H9 (cell line): ENCODE measurements around the gene SUSD2. TPM values are rescaled to one million over a fixed set of nuclear protein-coding genes. Genes with fewer than 3 reads are reported as not detected.

Source experiments
- DNase-seq: peaks from one replicate; pipeline ENCODE4 v3.0.0-alpha.2; 2017
- H2AFZ ChIP-seq: one replicate; pipeline ENCODE4 v1.6.1; 2013; ENCODE audit warnings: mild to moderate bottlenecking, low read length, control low read depth, moderate library complexity
- H2AK5ac ChIP-seq: 2 replicates; pipeline ENCODE4 v1.6.1; 2013; ENCODE audit warnings: low read length, control low read depth, mixed read lengths; ENCODE audit not compliant: insufficient read length
- H2BK120ac ChIP-seq: one replicate; pipeline ENCODE4 v1.6.1; 2013; ENCODE audit warnings: low read depth, mild to moderate bottlenecking, low read length, control low read depth, inconsistent platforms; ENCODE audit not compliant: poor library complexity, severe bottlenecking
- H2BK12ac ChIP-seq: 2 replicates; pipeline ENCODE4 v1.6.1; 2013; ENCODE audit warnings: low read length, control low read depth, mixed read lengths, low read depth; ENCODE audit not compliant: insufficient read length
- H2BK15ac ChIP-seq: 2 replicates; pipeline ENCODE4 v1.6.1; 2013; ENCODE audit warnings: low read depth, low read length, control low read depth
- H2BK20ac ChIP-seq: one replicate; pipeline ENCODE4 v1.6.1; 2013; ENCODE audit warnings: low read depth, mild to moderate bottlenecking, low read length, control low read depth, inconsistent platforms; ENCODE audit not compliant: poor library complexity, severe bottlenecking
- H2BK5ac ChIP-seq: 2 replicates; pipeline ENCODE4 v1.6.1; 2013; ENCODE audit warnings: low read length, control low read depth, mixed read lengths; ENCODE audit not compliant: insufficient read length
- H3K14ac ChIP-seq: 2 replicates; pipeline ENCODE4 v1.6.1; 2013; ENCODE audit warnings: low read length, control low read depth; ENCODE audit not compliant: insufficient read depth
- H3K18ac ChIP-seq: 2 replicates; pipeline ENCODE4 v1.6.1; 2013; ENCODE audit warnings: low read depth, mild to moderate bottlenecking, mixed read lengths, low read length, control low read depth; ENCODE audit not compliant: insufficient read length
- H3K23ac ChIP-seq: 2 replicates; pipeline ENCODE4 v1.6.1; 2013; ENCODE audit warnings: low read length, control low read depth, mixed read lengths, low read depth; ENCODE audit not compliant: insufficient read length
- H3K23me2 ChIP-seq: 2 replicates; pipeline ENCODE4 v1.6.1; 2013; ENCODE audit warnings: low read depth, mild to moderate bottlenecking, mixed read lengths, low read length, control low read depth; ENCODE audit not compliant: insufficient read length, poor library complexity, severe bottlenecking
- H3K27ac ChIP-seq: 2 replicates; pipeline ENCODE4 v1.5.1; 2013; ENCODE audit warnings: low read length, control low read depth, mixed read lengths, low read depth; ENCODE audit not compliant: insufficient read length
- H3K27me3 ChIP-seq: 2 replicates; pipeline ENCODE4 v1.6.1; 2013; ENCODE audit warnings: low read length, control low read depth, inconsistent platforms; ENCODE audit not compliant: insufficient read depth
- H3K4ac ChIP-seq: 2 replicates; pipeline ENCODE4 v1.6.1; 2013; ENCODE audit warnings: low read depth, mild to moderate bottlenecking, control low read depth, inconsistent platforms, low read length, moderate library complexity
- H3K4me1 ChIP-seq: 2 replicates; pipeline ENCODE4 v1.6.1; 2013; ENCODE audit warnings: low read length, control low read depth, inconsistent platforms; ENCODE audit not compliant: insufficient read depth
- H3K4me2 ChIP-seq: 2 replicates; pipeline ENCODE4 v1.6.1; 2013; ENCODE audit warnings: low read length, control low read depth, mixed read lengths; ENCODE audit not compliant: insufficient read length, insufficient read depth
- H3K56ac ChIP-seq: 2 replicates; pipeline ENCODE4 v1.6.1; 2013; ENCODE audit warnings: low read depth, mild to moderate bottlenecking, mixed read lengths, low read length, control low read depth; ENCODE audit not compliant: insufficient read length
- H3K79me1 ChIP-seq: 2 replicates; pipeline ENCODE4 v1.6.1; 2013; ENCODE audit warnings: low read depth, mild to moderate bottlenecking, moderate library complexity, low read length, control low read depth, inconsistent platforms; ENCODE audit not compliant: insufficient read depth, poor library complexity, severe bottlenecking
- H3K79me2 ChIP-seq: 2 replicates; pipeline ENCODE4 v1.6.1; 2013; ENCODE audit warnings: low read length, control low read depth, inconsistent platforms; ENCODE audit not compliant: insufficient read depth
- H3K9ac ChIP-seq: 2 replicates; pipeline ENCODE4 v1.6.1; 2013; ENCODE audit warnings: low read length, control low read depth, mixed read lengths; ENCODE audit not compliant: insufficient read length; ENCODE audit errors: extremely low read depth
- H3K9me3 ChIP-seq: one replicate; pipeline ENCODE4 v1.6.1; 2013; ENCODE audit warnings: low read depth, low read length, inconsistent platforms; ENCODE audit not compliant: control insufficient read depth
- H3T11ph ChIP-seq: one replicate; pipeline ENCODE4 v1.6.1; 2013; ENCODE audit warnings: mild to moderate bottlenecking, low read length, control low read depth, inconsistent platforms
- H4K20me1 ChIP-seq: one replicate; pipeline ENCODE4 v1.6.1; 2013; ENCODE audit not compliant: control insufficient read depth, insufficient read length, insufficient read depth
- H4K5ac ChIP-seq: 2 replicates; pipeline ENCODE4 v1.6.1; 2013; ENCODE audit warnings: low read depth, mild to moderate bottlenecking, mixed read lengths, low read length, control low read depth; ENCODE audit not compliant: insufficient read length
- H4K8ac ChIP-seq: replicated peaks from 2 replicates; pipeline ENCODE4 v1.6.1; 2013; ENCODE audit warnings: low read length, control low read depth, mixed read lengths, low read depth; ENCODE audit not compliant: insufficient read length
- H4K91ac ChIP-seq: 2 replicates; pipeline ENCODE4 v1.6.1; 2013; ENCODE audit warnings: low read depth, mild to moderate bottlenecking, moderate library complexity, mixed read lengths, low read length, control low read depth; ENCODE audit not compliant: insufficient read length
- H3K27ac Mint-ChIP-seq, 3 experiments: 2 replicates in 2 of 3; 3 replicates in 1 of 3; pipeline ENCODE4 v1.8.0; 2020 to 2021; ENCODE audit warnings: mixed read lengths in 3 of 3, mild to moderate bottlenecking in 1 of 3, moderate library complexity in 1 of 3
- H3K27me3 Mint-ChIP-seq: 2 replicates; pipeline ENCODE4 v1.8.0; 2021; ENCODE audit warnings: low read depth, mild to moderate bottlenecking, moderate library complexity, mixed read lengths
- H3K36me3 Mint-ChIP-seq, 3 experiments: 2 replicates in 2 of 3; 3 replicates in 1 of 3; pipeline ENCODE4 v1.8.0; 2020 to 2021; ENCODE audit warnings: low read depth in 3 of 3, mixed read lengths in 3 of 3; ENCODE audit not compliant: insufficient read depth in 1 of 3
- H3K4me1 Mint-ChIP-seq, 2 experiments: 2 replicates each; pipeline ENCODE4 v1.8.0; 2020; ENCODE audit warnings: mixed read lengths in 2 of 2
- H3K4me3 Mint-ChIP-seq, 2 experiments: 2 replicates in 1 of 2; 3 replicates in 1 of 2; pipeline ENCODE4 v1.8.0; 2020 to 2021; ENCODE audit warnings: mild to moderate bottlenecking in 2 of 2, mixed read lengths in 2 of 2, moderate library complexity in 1 of 2
- H3K9me3 Mint-ChIP-seq, 2 experiments: 2 replicates in 1 of 2; 3 replicates in 1 of 2; pipeline ENCODE4 v1.8.0; 2020; ENCODE audit warnings: mild to moderate bottlenecking in 2 of 2, mixed read lengths in 2 of 2, moderate library complexity in 1 of 2
- CTCF ChIP-seq: fragments of 200-600 bp; sonication (generic); conservative IDR thresholded peaks from 3 replicates; pipeline ENCODE4 v1.8.0; 2021; ENCODE audit warnings: antibody characterized with exemption, mild to moderate bottlenecking
- WGBS: extraction: QIAGEN DNeasy Blood & Tissue Kit; methylation state at CpG from one replicate; pipeline ENCODE4 v1.1.7; 2013; ENCODE audit warnings: missing lambda C conversion rate, low lambda C conversion rate, mixed read lengths; ENCODE audit not compliant: insufficient read length; ENCODE audit errors: extremely low coverage; 5-methylcytosine and 5-hydroxymethylcytosine counted together
- total RNA-seq: library from RNA; stranded (reverse); gene quantifications from 2 replicates; pipeline ENCODE4 v1.2.1, GENCODE V29; 2021

Gene SUSD2
- total RNA-seq, 1 experiment from 2014 or later, result 4.2 TPM

GRCh38 chr22:24184057-24184798 lies 2.9 kb downstream of the SUSD2 start:
- no peak for DNase-seq
- no peak overlapping the region for H2AK5ac ChIP-seq
- WGBS, result no CpG with 5 or more reads among the region's 16 CpGs

More at GRCh38 chr22:24184057-24184798, 2.9 kb downstream of the SUSD2 start:
- H2BK20ac ChIP-seq, result no peak overlapping the region
- no peaks in the 10 kb centered on the region for H4K20me1 ChIP-seq
- H2BK15ac ChIP-seq, result no peak overlapping the region
- no peak overlapping the region for H3K14ac ChIP-seq
- no peaks in the 10 kb centered on the region; the same call in none of the 2 replicates for H3K27me3 Mint-ChIP-seq
- no peak overlapping the region for H3K23ac ChIP-seq
- H3K4me1 ChIP-seq, result no peaks in the 10 kb centered on the region
- no peak overlapping the region for H3K18ac ChIP-seq
- no peak overlapping the region for H4K5ac ChIP-seq
- no peak overlapping the region for H2BK5ac ChIP-seq
- no peaks in the 10 kb centered on the region for H3K79me2 ChIP-seq
- no peak overlapping the region; a peak in 2 of 7 replicates for H3K27ac Mint-ChIP-seq
- H3K4me2 ChIP-seq, result no peak overlapping the region
- H3K36me3 Mint-ChIP-seq, result no peaks in the 10 kb centered on the region
- H4K8ac ChIP-seq, result no peak overlapping the region
- H3K27me3 ChIP-seq, result no peaks in the 10 kb centered on the region
- H2BK12ac ChIP-seq, result no peak overlapping the region
- no peaks in the 10 kb centered on the region for H3K9me3 ChIP-seq
- no peak overlapping the region for H2BK120ac ChIP-seq
- no peaks in the 10 kb centered on the region for H3K79me1 ChIP-seq
- H3K4me3 Mint-ChIP-seq, result no peak overlapping the region
- H3K27ac ChIP-seq, result no peak overlapping the region
- TF ChIP-seq CTCF, result no peak
- H3K56ac ChIP-seq, result no peak overlapping the region
- no peak overlapping the region for H3T11ph ChIP-seq
- no peaks in the 10 kb centered on the region for H3K23me2 ChIP-seq
- H3K9me3 Mint-ChIP-seq, result no peaks in the 10 kb centered on the region; a peak in 1 of 5 replicates
- no peak overlapping the region for H3K4ac ChIP-seq
- H4K91ac ChIP-seq, result no peak overlapping the region
- H3K9ac ChIP-seq, result no peak overlapping the region
- H3K4me1 Mint-ChIP-seq, result peaks cover 8 to 16% of the 10 kb centered on the region in 2 experiments
- no peak overlapping the region for H2AFZ ChIP-seq
